HG03558 (cell line): ENCODE measurements around the gene MMEL1.
"Not testable (repeated sequence)": the region's sequence is repeated elsewhere in the genome, so short reads cannot be mapped to it uniquely, and the experiment has no call there.

Source experiments
- ATAC-seq: cut with Tn5 transposase; IDR thresholded peaks from one replicate; pipeline ENCODE4 v1.9.1; 2021; ENCODE audit warnings: moderate number of reproducible peaks; ENCODE audit not compliant: unreplicated experiment; ENCODE audit errors: extremely low read depth

The MMEL1 gene, protein sequence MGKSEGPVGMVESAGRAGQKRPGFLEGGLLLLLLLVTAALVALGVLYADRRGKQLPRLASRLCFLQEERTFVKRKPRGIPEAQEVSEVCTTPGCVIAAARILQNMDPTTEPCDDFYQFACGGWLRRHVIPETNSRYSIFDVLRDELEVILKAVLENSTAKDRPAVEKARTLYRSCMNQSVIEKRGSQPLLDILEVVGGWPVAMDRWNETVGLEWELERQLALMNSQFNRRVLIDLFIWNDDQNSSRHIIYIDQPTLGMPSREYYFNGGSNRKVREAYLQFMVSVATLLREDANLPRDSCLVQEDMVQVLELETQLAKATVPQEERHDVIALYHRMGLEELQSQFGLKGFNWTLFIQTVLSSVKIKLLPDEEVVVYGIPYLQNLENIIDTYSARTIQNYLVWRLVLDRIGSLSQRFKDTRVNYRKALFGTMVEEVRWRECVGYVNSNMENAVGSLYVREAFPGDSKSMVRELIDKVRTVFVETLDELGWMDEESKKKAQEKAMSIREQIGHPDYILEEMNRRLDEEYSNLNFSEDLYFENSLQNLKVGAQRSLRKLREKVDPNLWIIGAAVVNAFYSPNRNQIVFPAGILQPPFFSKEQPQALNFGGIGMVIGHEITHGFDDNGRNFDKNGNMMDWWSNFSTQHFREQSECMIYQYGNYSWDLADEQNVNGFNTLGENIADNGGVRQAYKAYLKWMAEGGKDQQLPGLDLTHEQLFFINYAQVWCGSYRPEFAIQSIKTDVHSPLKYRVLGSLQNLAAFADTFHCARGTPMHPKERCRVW

DNA sequence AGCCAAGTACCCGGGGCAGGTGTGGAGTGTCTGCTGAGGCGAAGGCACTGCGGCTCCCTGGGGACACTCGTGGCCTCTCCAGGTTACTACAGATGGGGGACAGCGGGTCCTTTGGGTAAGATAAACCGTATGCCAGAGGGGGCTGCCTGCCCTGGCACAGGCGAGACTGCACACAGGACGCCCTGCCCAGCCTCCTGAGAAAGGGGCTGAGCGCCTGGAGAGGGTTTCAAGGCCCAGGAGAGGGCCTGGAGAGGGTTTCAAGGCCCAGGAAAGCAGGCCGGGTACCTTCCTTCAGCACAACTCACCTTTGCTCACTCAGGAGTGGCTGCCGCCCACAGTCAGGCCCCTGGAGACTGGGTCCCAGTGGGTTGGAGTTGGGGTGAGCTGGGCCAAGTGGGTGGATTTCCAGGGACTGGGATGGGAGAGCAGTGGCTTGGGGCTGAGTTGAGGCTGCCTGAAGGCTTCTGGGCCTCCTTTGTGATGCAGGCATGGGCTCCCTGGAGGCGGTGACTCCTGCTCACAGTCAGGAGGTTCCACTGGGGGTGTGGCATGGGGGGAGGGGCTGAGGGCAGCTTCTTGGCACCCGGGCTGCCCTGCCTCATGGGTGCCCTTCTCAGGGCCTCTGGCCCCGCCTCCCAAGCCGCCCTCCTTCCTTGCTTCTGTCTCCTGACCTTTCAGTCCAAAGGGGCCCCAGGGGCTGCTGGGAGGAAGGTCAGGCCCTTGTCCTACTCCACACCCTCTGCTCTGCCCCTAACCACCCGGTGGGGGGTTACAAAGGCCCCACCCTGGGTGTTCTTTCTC, at the start of gene MMEL1:
MMEL1 (minus strand) TSS at position 456 of the 801 bp plus-strand sequence. CDS start 3,532 bp downstream, outside the sequence.
- ATAC-seq, result no peak

DNA sequence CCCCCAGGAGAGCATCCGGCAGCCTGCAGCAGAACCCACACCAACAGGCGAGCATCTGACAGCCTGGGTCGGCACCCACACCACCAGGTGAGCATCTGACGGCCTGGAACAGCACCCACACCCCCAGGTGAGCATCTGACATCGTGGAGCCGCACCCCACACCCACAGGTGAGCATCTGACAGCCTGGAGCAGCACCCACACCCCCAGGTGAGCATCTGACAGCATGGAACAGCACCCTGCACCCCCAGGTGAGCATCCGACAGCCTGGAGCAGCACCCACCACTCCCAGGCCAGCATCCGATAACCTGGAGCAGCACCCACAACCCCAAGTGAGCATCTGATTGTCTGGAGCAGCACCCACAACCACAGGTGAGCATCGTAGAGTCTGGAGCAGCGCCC, 43.9 kb upstream of the MMEL1 start:
- not testable (repeated sequence) for ATAC-seq

DNA sequence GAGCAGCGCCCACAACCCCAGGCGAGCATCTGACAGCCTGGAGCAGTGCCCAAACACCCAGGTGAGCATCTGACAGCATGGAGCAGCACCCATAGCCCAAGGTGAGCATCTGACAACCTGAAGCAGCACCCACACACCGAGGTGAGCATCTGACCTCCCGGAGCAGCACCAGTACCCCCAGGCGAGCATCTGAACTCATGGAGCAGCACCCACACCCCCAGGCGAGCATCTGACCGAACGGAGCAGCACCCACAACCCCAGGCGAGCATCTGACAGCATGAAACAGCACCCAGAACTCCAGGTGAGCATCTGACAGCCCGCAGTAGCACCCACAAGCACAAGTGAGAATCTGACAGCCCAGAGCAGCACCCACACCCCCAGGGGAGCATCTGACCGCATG, 38.8 kb upstream of the MMEL1 start:
- ATAC-seq, result not testable (repeated sequence)

- ATAC-seq, result not testable (repeated sequence)
Measured at GRCh38 chr1:2659806-2660205, 27.0 kb upstream of the MMEL1 start.

GRCh38 chr1:2657909-2658308, 25.1 kb upstream of the MMEL1 start:
- not testable (repeated sequence) for ATAC-seq

DNA sequence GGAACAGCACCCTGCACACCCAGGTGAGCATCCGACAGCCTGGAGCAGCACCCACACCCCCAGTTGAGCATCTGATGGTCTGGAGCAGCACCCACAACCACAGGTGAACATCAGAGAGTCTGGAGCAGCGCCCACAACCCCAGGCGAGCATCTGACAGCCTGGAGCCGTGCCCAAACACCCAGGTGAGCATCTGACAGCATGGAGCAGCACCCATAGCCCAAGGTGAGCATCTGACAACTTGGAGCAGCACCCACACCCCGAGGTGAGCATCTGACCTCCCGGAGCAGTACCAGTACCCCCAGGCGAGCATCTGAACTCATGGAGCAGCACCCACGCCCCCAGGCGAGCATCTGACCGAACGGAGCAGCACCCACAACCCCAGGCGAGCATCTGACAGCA, 24.3 kb upstream of the MMEL1 start:
- not testable (repeated sequence) for ATAC-seq

DNA sequence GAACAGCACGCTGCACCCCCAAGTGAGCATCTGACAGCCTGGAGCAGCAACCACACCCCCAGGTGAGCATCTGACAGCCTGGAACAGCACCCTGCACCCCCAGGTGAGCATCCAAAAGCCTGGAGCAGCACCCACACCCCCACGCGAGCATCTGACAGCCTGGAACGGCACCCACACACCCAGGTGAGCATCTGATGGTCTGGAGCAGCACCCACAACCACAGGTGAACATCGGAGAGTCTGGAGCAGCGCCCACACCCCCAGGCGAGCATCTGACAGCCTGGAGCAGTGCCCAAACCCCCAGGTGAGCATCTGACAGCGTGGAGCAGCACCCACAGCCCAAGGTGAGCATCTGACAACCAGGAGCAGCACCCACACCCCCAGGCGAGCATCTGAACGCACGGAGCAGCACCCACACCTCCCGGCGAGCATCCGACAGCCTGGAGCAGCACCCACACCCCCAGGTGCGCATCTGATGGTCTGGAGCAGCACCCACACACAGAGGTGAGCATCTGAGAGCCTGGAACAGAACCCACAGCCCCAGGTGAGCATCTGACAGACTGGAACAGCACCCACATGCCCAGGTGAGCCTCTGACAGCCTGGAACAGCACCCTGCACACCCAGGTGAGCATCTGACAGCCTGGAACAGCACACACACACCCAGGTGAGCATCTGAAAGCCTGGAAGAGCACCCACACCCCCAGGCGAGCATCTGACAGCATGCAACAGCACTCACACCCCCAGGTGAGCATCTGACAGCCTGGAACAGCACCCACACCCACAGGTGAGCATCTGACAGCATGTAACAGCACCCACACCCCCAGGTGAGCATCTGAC, 23.0 kb upstream of the MMEL1 start:
- not testable (repeated sequence) for ATAC-seq

GRCh38 chr1:2654443-2654948, 21.7 kb upstream of the MMEL1 start:
- ATAC-seq, result not testable (repeated sequence)

DNA sequence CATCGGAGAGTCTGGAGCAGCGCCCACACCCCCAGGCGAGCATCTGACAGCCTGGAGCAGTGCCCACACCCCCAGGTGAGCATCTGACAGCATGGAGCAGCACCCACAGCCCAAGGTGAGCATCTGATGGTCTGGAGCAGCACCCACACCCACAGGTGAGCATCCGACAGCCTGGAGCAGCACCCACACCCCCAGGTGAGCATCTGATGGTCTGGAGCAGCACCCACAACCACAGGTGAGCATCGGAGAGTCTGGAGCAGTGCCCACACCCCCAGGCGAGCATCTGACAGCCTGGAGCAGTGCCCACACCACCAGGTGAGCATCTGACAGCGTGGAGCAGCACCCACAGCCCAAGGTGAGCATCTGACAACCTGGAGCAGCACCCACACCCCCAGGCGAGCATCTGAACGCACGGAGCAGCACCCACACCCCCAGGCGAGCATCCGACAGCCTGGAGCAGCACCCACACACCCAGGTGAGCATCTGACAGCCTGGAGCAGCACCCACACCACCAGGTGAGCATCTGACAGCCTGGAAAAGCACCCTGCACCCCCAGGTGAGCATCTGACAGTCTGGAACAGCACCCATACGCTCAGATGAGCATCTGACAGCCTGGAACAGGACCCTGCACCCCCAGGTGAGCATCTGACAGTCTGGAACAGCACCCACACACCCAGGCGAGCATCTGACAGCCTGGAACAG, 21.1 kb upstream of the MMEL1 start:
- not testable (repeated sequence) for ATAC-seq

GRCh38 chr1:2652926-2653571, 20.2 kb upstream of the MMEL1 start:
- ATAC-seq, result not testable (repeated sequence)

DNA sequence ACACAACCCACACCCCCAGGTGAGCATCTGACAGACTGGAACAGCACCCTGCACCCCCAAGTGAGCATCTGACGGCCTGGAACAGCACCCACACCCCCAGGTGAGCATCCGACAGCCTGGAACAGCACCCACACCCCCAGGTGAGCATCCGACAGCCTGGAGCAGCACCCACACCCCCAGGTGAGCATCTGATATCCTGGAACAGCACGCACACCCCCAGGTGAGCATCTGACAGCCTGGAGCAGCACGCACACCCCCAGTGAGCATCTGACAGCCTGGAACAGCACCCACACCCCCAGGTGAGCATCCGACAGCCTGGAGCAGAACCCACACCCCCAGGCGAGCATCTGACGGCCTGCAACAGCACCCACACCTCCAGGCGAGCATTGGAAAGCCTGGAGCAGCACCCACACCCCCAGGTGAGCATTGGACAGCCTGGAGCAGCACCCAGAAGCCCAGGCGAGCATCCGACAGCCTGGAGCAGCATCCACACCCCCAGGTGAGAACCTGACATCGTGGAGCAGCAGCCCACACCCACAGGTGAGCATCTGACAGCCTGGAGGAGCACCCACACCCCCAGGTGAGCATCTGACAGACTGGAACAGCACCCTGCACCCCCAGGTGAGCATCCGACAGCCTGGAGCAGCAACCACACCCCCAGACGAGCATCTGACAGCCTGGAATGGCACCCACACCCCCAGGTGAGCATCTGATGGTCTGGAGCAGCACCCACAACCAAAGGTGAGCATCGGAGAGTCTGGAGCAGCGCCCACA, 19.5 kb upstream of the MMEL1 start:
- ATAC-seq, result not testable (repeated sequence)

- no peak for ATAC-seq
Measured at GRCh38 chr1:2650967-2651645, 18.3 kb upstream of the MMEL1 start.

- ATAC-seq, result no peak
Measured at GRCh38 chr1:2646837-2647236, 14.0 kb upstream of the MMEL1 start.

GRCh38 chr1:2645776-2646175, 13.0 kb upstream of the MMEL1 start:
- no peak for ATAC-seq

DNA sequence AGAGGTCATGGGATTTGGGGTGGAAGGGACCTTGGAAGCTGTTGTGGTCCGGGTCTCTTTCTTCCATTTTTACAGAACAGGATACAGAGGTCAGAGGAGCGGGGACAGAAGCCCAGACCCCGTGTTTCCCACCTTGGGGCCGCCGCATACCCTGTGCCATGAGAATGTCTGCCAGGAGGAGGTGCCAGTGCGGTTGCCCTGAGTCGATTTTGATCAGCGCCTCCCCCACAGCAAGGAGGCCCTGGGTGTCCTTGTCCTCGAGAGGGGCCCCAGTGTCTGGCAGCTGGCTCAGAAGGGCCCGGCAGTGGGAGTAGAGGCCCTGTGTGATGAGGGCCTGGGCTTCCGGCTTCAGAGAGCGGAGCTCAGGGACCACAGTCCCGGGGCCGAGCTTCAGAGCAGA, 12.3 kb upstream of the MMEL1 start:
- ATAC-seq, result no peak

GRCh38 chr1:2644591-2645101, 11.8 kb upstream of the MMEL1 start:
- no peak for ATAC-seq

DNA sequence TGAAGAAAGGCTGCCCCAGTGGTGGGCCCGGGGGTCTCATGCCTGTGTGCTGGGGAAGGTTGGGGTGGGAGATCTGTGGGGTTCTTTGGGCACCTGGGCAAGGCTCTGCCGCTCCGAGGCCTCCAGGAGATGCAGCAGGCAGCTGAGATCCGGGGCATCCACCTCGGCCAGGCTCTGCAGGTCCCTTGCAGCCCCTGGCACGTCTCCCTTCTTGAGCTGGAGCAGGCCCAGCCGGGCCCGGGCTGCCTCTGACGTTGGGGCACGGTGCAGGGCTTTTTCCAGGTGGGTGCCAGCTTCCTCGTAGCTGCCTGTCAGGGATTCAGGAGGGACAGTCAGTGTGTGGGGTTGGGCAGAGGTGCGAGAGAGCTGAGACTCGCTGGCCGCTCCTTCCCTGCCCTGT, 11.4 kb upstream of the MMEL1 start:
- no peak for ATAC-seq
